Liver (tissue), 9 donors: Measurements from ENCODE around the gene CD82. TPM values are rescaled to one million over a fixed set of nuclear protein-coding genes. Genes with fewer than 3 reads are reported as not detected.
A peak's percentile ranks its signal among the peaks of the same experiment; 100 is the strongest.

Experiments used
- DNase-seq: peaks from one replicate; pipeline ENCODE4 v3.0.0-alpha.2; 2017; ENCODE audit warnings: low spot score
- H3K27ac ChIP-seq, 2 donors: one replicate each; pipeline ENCODE4 v1.7.0; 2013; ENCODE audit warnings: inconsistent platforms in 2 of 2, low read length in 2 of 2, control low read depth in 1 of 2, low read depth in 1 of 2, mild to moderate bottlenecking in 1 of 2
- H3K27me3 ChIP-seq, 4 donors: one replicate each; pipeline versions ENCODE4 v1.6.1 to v1.7.0; 2013; ENCODE audit warnings: low read length in 3 of 4, inconsistent platforms in 1 of 4, mild to moderate bottlenecking in 1 of 4, moderate library complexity in 1 of 4; ENCODE audit not compliant: control insufficient read depth in 4 of 4, insufficient read depth in 4 of 4
- H3K36me3 ChIP-seq, 4 donors: one replicate each; pipeline versions ENCODE4 v1.6.1 to v1.7.0; 2013; ENCODE audit warnings: low read length in 3 of 4, mild to moderate bottlenecking in 3 of 4, low read depth in 1 of 4, moderate library complexity in 1 of 4; ENCODE audit not compliant: control insufficient read depth in 4 of 4, insufficient read depth in 3 of 4
- H3K4me1 ChIP-seq, 4 donors: one replicate each; pipeline versions ENCODE4 v1.6.1 to v1.7.0; 2013; ENCODE audit warnings: low read length in 3 of 4, mild to moderate bottlenecking in 3 of 4, moderate library complexity in 1 of 4; ENCODE audit not compliant: control insufficient read depth in 4 of 4, insufficient read depth in 4 of 4
- H3K4me3 ChIP-seq, 3 donors: one replicate each; pipeline versions ENCODE4 v1.6.1 to v1.7.0; 2013; ENCODE audit warnings: low read length in 3 of 3, control low read depth in 1 of 3, low read depth in 1 of 3, mild to moderate bottlenecking in 1 of 3
- H3K9ac ChIP-seq, 2 donors: one replicate each; pipeline ENCODE4 v1.7.0; 2013; ENCODE audit warnings: low read length in 2 of 2, mild to moderate bottlenecking in 2 of 2, moderate library complexity in 2 of 2, control low read depth in 1 of 2, low read depth in 1 of 2
- H3K9me3 ChIP-seq, 4 donors: one replicate each; pipeline versions ENCODE4 v1.6.1 to v1.7.0; 2013; ENCODE audit warnings: low read length in 3 of 4; ENCODE audit not compliant: control insufficient read depth in 4 of 4
- ATF3 ChIP-seq: IDR thresholded peaks from 2 replicates; pipeline ENCODE4 v1.6.1; 2016; ENCODE audit warnings: antibody characterized with exemption
- FOXA1 ChIP-seq: IDR thresholded peaks from 2 replicates; pipeline ENCODE4 v1.6.1; 2016; ENCODE audit warnings: antibody characterized with exemption
- FOXA2 ChIP-seq: IDR thresholded peaks from 2 replicates; pipeline ENCODE4 v1.6.1; 2016; ENCODE audit warnings: antibody characterized with exemption
- HNF4A ChIP-seq, 2 donors: conservative IDR thresholded peaks; 2 replicates each; pipeline ENCODE4 v1.6.1; 2016; ENCODE audit warnings: antibody characterized with exemption in 2 of 2, mild to moderate bottlenecking in 2 of 2
- HNF4G ChIP-seq: IDR thresholded peaks from 2 replicates; pipeline ENCODE4 v1.6.1; 2016; ENCODE audit warnings: antibody characterized with exemption
- JUND ChIP-seq, 2 donors: IDR thresholded peaks; 2 replicates each; pipeline ENCODE4 v1.6.1; 2016; ENCODE audit warnings: antibody characterized with exemption in 2 of 2
- NR2F2 ChIP-seq: IDR thresholded peaks from 2 replicates; pipeline ENCODE4 v1.6.1; 2016; ENCODE audit warnings: antibody characterized with exemption
- RAD21 ChIP-seq, 2 donors: IDR thresholded peaks; 2 replicates each; pipeline ENCODE4 v1.6.1; 2016; ENCODE audit warnings: antibody characterized with exemption in 2 of 2, mild to moderate bottlenecking in 2 of 2
- RXRA ChIP-seq, 2 donors: IDR thresholded peaks; 2 replicates each; pipeline ENCODE4 v1.6.1; 2017 to 2018; ENCODE audit warnings: antibody characterized with exemption in 2 of 2, mild to moderate bottlenecking in 1 of 2
- SP1 ChIP-seq: IDR thresholded peaks from 2 replicates; pipeline ENCODE4 v1.6.1; 2018; ENCODE audit warnings: antibody characterized with exemption, mild to moderate bottlenecking
- TAF1 ChIP-seq: conservative IDR thresholded peaks from 2 replicates; pipeline ENCODE4 v1.6.1; 2016; ENCODE audit warnings: antibody characterized with exemption, mild to moderate bottlenecking
- ZBTB33 ChIP-seq: IDR thresholded peaks from 2 replicates; pipeline ENCODE4 v1.6.1; 2016; ENCODE audit warnings: antibody characterized with exemption
- WGBS: extraction: QIAGEN DNeasy Blood & Tissue Kit; methylation state at CpG from one replicate; pipeline ENCODE4 v1.1.7; 2013; 5-methylcytosine and 5-hydroxymethylcytosine counted together
- polyA plus RNA-seq, 2 donors: library from polyadenylated mRNA; stranded (reverse) in 1 of 2; unstranded in 1 of 2; fragments of 200-250 nt in 1 of 2; fragments of >200 nt in 1 of 2; fragmentation: Nextera tagmentation in 1 of 2; extraction: Ambion mirVana in 1 of 2; gene quantifications; one replicate each; pipeline versions ENCODE4 v1.2.1 to v1.2.3, GENCODE V29; 2013 to 2015
- total RNA-seq, 2 donors: library from RNA; depleted of rRNA; stranded (reverse); fragments of >200 nt; gene quantifications; one replicate each; pipeline ENCODE4 v1.2.3, GENCODE V29; 2014
- TF ChIP-seq, protein P1 (sequence below): IDR thresholded peaks from 2 replicates; pipeline ENCODE4 v1.6.1; 2016; ENCODE audit warnings: antibody characterized with exemption
- TF ChIP-seq, protein P2 (sequence below): IDR thresholded peaks from 2 replicates; pipeline ENCODE4 v1.6.1; 2016; ENCODE audit warnings: antibody characterized with exemption, mild to moderate bottlenecking
- TF ChIP-seq, protein P3 (sequence below): fragments of 150-350 bp; IDR thresholded peaks from 2 replicates; pipeline ENCODE4 v1.5.1; 2017; ENCODE audit warnings: improper control_type of control experiment, low read depth, low read length; ENCODE audit not compliant: missing input control
- donor health status: healthy.
- donor health status: healthy.
- donor health status: healthy.
- donor health status: healthy.
- donor health status: healthy.

Gene CD82
- total and polyA plus RNA-seq, 4 donors = 27.4 to 82.6 (median 47.8) TPM

DNA sequence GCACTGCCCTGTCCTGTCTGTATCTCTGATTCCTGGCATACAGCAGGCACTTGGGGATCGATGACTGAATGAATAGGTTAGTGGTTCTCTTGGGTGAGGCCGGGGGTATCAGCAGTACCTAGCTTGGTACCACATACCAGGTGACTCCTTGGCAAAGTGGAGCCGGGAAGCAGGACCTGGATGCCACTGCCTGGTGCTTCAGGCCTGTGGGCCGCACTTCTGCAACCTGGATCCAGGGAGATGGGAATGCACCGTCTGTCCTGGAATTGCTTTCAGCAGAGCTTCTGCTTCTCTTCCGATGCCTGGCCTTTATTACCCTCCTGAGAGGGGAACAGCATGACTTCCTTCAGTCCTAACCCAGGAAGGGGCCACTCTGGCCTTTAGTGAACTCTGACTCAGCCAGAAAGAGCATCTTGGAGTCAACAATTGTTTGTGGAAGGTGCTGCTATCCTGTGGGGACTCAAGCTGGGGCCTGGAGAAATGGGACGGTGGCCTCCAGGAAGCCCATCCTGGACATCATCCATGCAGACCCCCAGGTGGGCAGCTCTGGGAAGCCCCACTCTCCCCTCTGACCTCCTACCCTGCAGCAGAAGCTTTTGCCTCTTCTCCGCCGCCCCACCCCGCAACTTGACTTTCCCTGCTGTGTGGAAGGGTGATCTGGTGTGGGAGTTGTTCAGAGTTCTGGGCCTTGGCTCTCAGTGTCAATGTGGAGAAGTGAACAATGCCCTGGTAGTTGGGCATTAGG lies 5.1 kb downstream of the CD82 start:
- no peak overlapping the region for H3K27ac ChIP-seq
- H3K4me1 ChIP-seq = peaks cover 9 to 35% (median 15%) of the 10 kb centered on the region in 4 donors
- TF ChIP-seq FOXA1 (no peak), RAD21 (IDR thresholded peaks at IDR 0.05) (no peak), HNF4A (conservative IDR thresholded peaks at IDR 0.05) (no peak), NR2F2 (peak; percentile 61)
- TF ChIP-seq, protein P1, sequence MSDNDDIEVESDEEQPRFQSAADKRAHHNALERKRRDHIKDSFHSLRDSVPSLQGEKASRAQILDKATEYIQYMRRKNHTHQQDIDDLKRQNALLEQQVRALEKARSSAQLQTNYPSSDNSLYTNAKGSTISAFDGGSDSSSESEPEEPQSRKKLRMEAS = no peak
- TF ChIP-seq, protein P2, sequence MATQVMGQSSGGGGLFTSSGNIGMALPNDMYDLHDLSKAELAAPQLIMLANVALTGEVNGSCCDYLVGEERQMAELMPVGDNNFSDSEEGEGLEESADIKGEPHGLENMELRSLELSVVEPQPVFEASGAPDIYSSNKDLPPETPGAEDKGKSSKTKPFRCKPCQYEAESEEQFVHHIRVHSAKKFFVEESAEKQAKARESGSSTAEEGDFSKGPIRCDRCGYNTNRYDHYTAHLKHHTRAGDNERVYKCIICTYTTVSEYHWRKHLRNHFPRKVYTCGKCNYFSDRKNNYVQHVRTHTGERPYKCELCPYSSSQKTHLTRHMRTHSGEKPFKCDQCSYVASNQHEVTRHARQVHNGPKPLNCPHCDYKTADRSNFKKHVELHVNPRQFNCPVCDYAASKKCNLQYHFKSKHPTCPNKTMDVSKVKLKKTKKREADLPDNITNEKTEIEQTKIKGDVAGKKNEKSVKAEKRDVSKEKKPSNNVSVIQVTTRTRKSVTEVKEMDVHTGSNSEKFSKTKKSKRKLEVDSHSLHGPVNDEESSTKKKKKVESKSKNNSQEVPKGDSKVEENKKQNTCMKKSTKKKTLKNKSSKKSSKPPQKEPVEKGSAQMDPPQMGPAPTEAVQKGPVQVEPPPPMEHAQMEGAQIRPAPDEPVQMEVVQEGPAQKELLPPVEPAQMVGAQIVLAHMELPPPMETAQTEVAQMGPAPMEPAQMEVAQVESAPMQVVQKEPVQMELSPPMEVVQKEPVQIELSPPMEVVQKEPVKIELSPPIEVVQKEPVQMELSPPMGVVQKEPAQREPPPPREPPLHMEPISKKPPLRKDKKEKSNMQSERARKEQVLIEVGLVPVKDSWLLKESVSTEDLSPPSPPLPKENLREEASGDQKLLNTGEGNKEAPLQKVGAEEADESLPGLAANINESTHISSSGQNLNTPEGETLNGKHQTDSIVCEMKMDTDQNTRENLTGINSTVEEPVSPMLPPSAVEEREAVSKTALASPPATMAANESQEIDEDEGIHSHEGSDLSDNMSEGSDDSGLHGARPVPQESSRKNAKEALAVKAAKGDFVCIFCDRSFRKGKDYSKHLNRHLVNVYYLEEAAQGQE = no peak
- H3K9ac ChIP-seq = no peak overlapping the region
- no peak overlapping the region for H3K4me3 ChIP-seq
- DNase-seq = no peak
- no peaks in the 10 kb centered on the region for H3K27me3 ChIP-seq
- no peaks in the 10 kb centered on the region for H3K36me3 ChIP-seq
- 82% methylated on average over 10 of the region's 10 CpGs for WGBS
- H3K9me3 ChIP-seq = no peaks in the 10 kb centered on the region

DNA sequence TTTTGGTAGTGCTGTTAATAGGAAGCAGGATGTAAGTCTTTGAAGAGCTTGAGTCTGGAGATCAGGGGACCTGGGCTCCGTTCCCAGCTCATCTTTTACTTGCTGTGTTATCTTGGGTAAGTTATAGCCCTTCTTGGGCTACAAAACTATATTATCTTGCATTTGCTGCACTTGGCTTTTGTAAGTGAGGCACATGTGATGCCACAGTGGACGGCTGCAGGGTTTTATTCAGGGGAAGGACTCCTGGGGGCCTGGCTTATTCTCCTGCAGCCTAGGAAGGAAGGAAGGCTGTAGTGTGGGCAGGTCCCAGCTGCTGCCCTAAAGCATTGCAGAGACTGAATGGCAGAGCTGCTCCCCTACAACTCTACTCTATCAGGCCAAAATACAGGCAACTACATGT lies 6.4 kb downstream of the CD82 start:
- Histone ChIP-seq H3K36me3 (no peaks in the 10 kb centered on the region), H3K9ac (no peak overlapping the region), H3K4me3 (no peak overlapping the region), H3K9me3 (no peaks in the 10 kb centered on the region), H3K4me1 (peaks cover 0 to 24% (median 6%) of the 10 kb centered on the region in 4 donors), H3K27me3 (no peaks in the 10 kb centered on the region), H3K27ac (no peak overlapping the region)
- DNase-seq = no peak
- TF ChIP-seq, protein P1 = no peak
- TF ChIP-seq NR2F2 = no peak
- TF ChIP-seq HNF4G = no peak
- no peak for TF ChIP-seq SP1
- TF ChIP-seq JUND (IDR thresholded peaks at IDR 0.05) = no peak
- TF ChIP-seq, protein P3, sequence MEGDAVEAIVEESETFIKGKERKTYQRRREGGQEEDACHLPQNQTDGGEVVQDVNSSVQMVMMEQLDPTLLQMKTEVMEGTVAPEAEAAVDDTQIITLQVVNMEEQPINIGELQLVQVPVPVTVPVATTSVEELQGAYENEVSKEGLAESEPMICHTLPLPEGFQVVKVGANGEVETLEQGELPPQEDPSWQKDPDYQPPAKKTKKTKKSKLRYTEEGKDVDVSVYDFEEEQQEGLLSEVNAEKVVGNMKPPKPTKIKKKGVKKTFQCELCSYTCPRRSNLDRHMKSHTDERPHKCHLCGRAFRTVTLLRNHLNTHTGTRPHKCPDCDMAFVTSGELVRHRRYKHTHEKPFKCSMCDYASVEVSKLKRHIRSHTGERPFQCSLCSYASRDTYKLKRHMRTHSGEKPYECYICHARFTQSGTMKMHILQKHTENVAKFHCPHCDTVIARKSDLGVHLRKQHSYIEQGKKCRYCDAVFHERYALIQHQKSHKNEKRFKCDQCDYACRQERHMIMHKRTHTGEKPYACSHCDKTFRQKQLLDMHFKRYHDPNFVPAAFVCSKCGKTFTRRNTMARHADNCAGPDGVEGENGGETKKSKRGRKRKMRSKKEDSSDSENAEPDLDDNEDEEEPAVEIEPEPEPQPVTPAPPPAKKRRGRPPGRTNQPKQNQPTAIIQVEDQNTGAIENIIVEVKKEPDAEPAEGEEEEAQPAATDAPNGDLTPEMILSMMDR = no peak
- TF ChIP-seq ZBTB33 = no peak
- TF ChIP-seq RAD21 (IDR thresholded peaks at IDR 0.05) = no peak
- TF ChIP-seq FOXA1 = no peak
- no peak for TF ChIP-seq RXRA (IDR thresholded peaks at IDR 0.05)
- TF ChIP-seq FOXA2 = no peak
- no peak for TF ChIP-seq TAF1
- TF ChIP-seq HNF4A (conservative IDR thresholded peaks at IDR 0.05) = no peak
- no peak for TF ChIP-seq ATF3
- 72% methylated on average over 2 of the region's 2 CpGs for WGBS
